Adrenal gland (tissue), 12 donors: Measurements from ENCODE around the gene UCK1. TPM values are rescaled to one million over a fixed set of nuclear protein-coding genes. Genes with fewer than 3 reads are reported as not detected.

Experiments used
- DNase-seq, 7 donors: peaks; one replicate each; pipeline ENCODE4 v3.0.0-alpha.2; 2019 to 2020
- H3K27ac ChIP-seq, 5 donors: fragments of 200-600 bp; sonication (generic) in 4 of 5; 1 replicate in 3 of 5; 2 replicates in 2 of 5; pipeline versions ENCODE4 v1.5.1 to v1.8.0; 2016 to 2020; ENCODE audit warnings: mild to moderate bottlenecking in 1 of 5
- H3K27me3 ChIP-seq: fragments of 200-600 bp; 2 replicates; pipeline ENCODE4 v1.8.0; 2021
- H3K36me3 ChIP-seq, 2 donors: fragments of 200-600 bp; replicated peaks in 1 of 2; 1 replicate in 1 of 2; 2 replicates in 1 of 2; pipeline versions ENCODE4 v1.5.1 to v1.8.0; 2018 to 2022
- H3K4me1 ChIP-seq, 2 donors: fragments of 200-600 bp; replicated peaks in 1 of 2; 1 replicate in 1 of 2; 2 replicates in 1 of 2; pipeline versions ENCODE4 v1.5.1 to v1.8.0; 2018 to 2021
- H3K4me3 ChIP-seq, 4 donors: fragments of 200-600 bp; sonication (generic) in 3 of 4; one replicate each; pipeline ENCODE4 v1.5.1; 2016 to 2018
- H3K9me3 ChIP-seq, 3 donors: fragments of 200-600 bp; sonication (generic) in 1 of 3; replicated peaks in 1 of 3; 1 replicate in 2 of 3; 2 replicates in 1 of 3; pipeline versions ENCODE4 v1.5.1 to v1.8.0; 2016 to 2021
- CTCF ChIP-seq, 6 experiments: fragments of 450-650 bp in 4 of 6; fragments of 200-600 bp in 2 of 6; sonication (generic) in 1 of 6; IDR thresholded peaks; 1 replicate in 5 of 6; 2 replicates in 1 of 6; pipeline versions ENCODE4 v1.5.1 to v1.8.0; 2016 to 2021; ENCODE audit warnings: antibody characterized with exemption in 6 of 6, mild to moderate bottlenecking in 2 of 6, moderate library complexity in 1 of 6
- POLR2A ChIP-seq, 2 donors: fragments of 450-650 bp; IDR thresholded peaks; one replicate each; pipeline ENCODE4 v1.6.1; 2017; ENCODE audit warnings: antibody characterized with exemption in 2 of 2, mild to moderate bottlenecking in 2 of 2, moderate library complexity in 1 of 2
- WGBS, 4 donors: extraction: QIAGEN DNeasy Blood & Tissue Kit in 2 of 4; methylation state at CpG; one replicate each; pipeline versions ENCODE4 v1.1.5 to v1.1.7; 2013 to 2017; 5-methylcytosine and 5-hydroxymethylcytosine counted together
- intact Hi-C, 2 donors: fragments of 100-400 bp; cut with DNase I; formaldehyde crosslinking; loops; one replicate each; pipeline versions ENCODE4 v1.14.1 to v1.15.0; 2022 to 2023
- polyA plus RNA-seq, 3 donors: library from polyadenylated mRNA; stranded (reverse); fragments of 200-250 nt in 2 of 3; fragments of 350-450 nt in 1 of 3; fragmentation: Illumina TruSeq in 1 of 3; extraction: RNeasy Lipid Tissue Mini Kit (QIAGEN cat#74804) in 1 of 3; gene quantifications; one replicate each; pipeline ENCODE4 v1.2.3, GENCODE V29; 2013 to 2014
- total RNA-seq, 9 donors: library from RNA; depleted of rRNA in 4 of 9; stranded (reverse); fragments of >200 nt in 4 of 9; fragments of 120-200 nt in 1 of 9; fragmentation: NEBNext Ultra II Directional in 1 of 9; extraction: Animal tissue kit (Norgen Biotek cat#: 25700) in 1 of 9; gene quantifications; one replicate each; pipeline versions ENCODE4 v1.1.0 to v1.2.4, GENCODE V29; 2013 to 2023
- donor health status: healthy with polysubstance abuse.
- donor health status: Bipolar disorder and iron deficiency.
- donor health status: DM: yes; HTN: yes; CAD: no.
- donor health status: DM: no; HTN: no; CAD: no.
- donor health status: DM: no; HTN: no; CAD: no.
- donor health status: DM: yes; HTN: yes; CAD: no.

Gene UCK1
- total and polyA plus RNA-seq, 12 donors: 17.9 to 97.0 (median 34.7) TPM

- H3K4me3 ChIP-seq: no peak overlapping the region
- DNase-seq: no peak
- H3K27me3 ChIP-seq: peaks cover 16% of the 10 kb centered on the region
- no peak for TF ChIP-seq CTCF (IDR thresholded peaks at IDR 0.05)
- TF ChIP-seq POLR2A (IDR thresholded peaks at IDR 0.05): no peak
- peaks cover 0 to 8% of the 10 kb centered on the region in 2 donors for H3K4me1 ChIP-seq
- H3K9me3 ChIP-seq: peaks cover 0 to 13% (median 10%) of the 10 kb centered on the region in 3 donors
- intact Hi-C loops: no loop called here
- H3K36me3 ChIP-seq: no peaks in the 10 kb centered on the region
- no peak overlapping the region for H3K27ac ChIP-seq
- 4 to 11% (median 5%) methylated on average over 18 to 49 of the region's 49 CpGs for WGBS, 4 donors
These were observed 15.4 kb upstream of the UCK1 start for GRCh38 chr9:131546336-131547084.

- Histone ChIP-seq H3K27ac (no peak overlapping the region), H3K36me3 (no peaks in the 10 kb centered on the region), H3K4me3 (no peak overlapping the region), H3K9me3 (peaks cover 0 to 13% (median 10%) of the 10 kb centered on the region in 3 donors), H3K27me3 (peaks cover 16% of the 10 kb centered on the region), H3K4me1 (peaks cover 0 to 8% of the 10 kb centered on the region in 2 donors)
- intact Hi-C loops: no loop called here
- WGBS, 4 donors: 0 to 6% (median 3%) methylated on average over 7 to 30 of the region's 30 CpGs
- TF ChIP-seq POLR2A (IDR thresholded peaks at IDR 0.05) (no peak), CTCF (IDR thresholded peaks at IDR 0.05) (no peak)
- DNase-seq: no peak
These were observed 14.8 kb upstream of the UCK1 start for GRCh38 chr9:131545786-131546335.

GRCh38 chr9:131545003-131545785 is 14.1 kb upstream of the UCK1 start, which contains the start of gene PRRT1B:
Gene PRRT1B (plus strand): TSS chr9:131545523. CDS start chr9:131545616, 93 bp downstream.
- TF ChIP-seq CTCF (IDR thresholded peaks at IDR 0.05) (no peak), POLR2A (IDR thresholded peaks at IDR 0.05) (no peak)
- intact Hi-C loops: no loop called here
- Histone ChIP-seq H3K27ac (no peak within 1 kb of the TSS), H3K27me3 (peaks cover 16% of the 10 kb centered on the region), H3K9me3 (peaks cover 0 to 13% (median 10%) of the 10 kb centered on the region in 3 donors), H3K4me3 (no peak within 1 kb of the TSS), H3K4me1 (peaks cover 0 to 8% of the 10 kb centered on the region in 2 donors), H3K36me3 (no peaks in the 10 kb centered on the region)
- 15 to 41% (median 27%) methylated on average over 18 to 50 of the region's 50 CpGs for WGBS, 4 donors
- DNase-seq: no peak

GRCh38 chr9:131543141-131543540 is 12.1 kb upstream of the UCK1 start:
- peaks cover 0 to 13% (median 10%) of the 10 kb centered on the region in 3 donors for H3K9me3 ChIP-seq
- no peak for DNase-seq
- H3K27me3 ChIP-seq: peaks cover 16% of the 10 kb centered on the region
- no peak overlapping the region for H3K27ac ChIP-seq
- H3K4me1 ChIP-seq: peaks cover 0 to 8% of the 10 kb centered on the region in 2 donors
- 87 to 91% (median 90%) methylated on average over 6 of the region's 6 CpGs for WGBS, 4 donors
- no peaks in the 10 kb centered on the region for H3K36me3 ChIP-seq
- TF ChIP-seq POLR2A (IDR thresholded peaks at IDR 0.05) (no peak), CTCF (IDR thresholded peaks at IDR 0.05) (no peak)
- H3K4me3 ChIP-seq: no peak overlapping the region
- intact Hi-C loops: no loop called here
